ENCODE data around the gene PROSER2. TPM values are rescaled to one million over a fixed set of nuclear protein-coding genes. Genes with fewer than 3 reads are reported as not detected.

Gene PROSER2
- total and polyA plus RNA-seq, 2 donors (not counting 1 experiment from before 2014, with no cell fraction given): 0.07 TPM; not detected in 1

- TF ChIP-seq EZH2 (IDR thresholded peaks at IDR 0.05; ENCODE audit: borderline replicate concordance, insufficient read depth, low read depth, low read length, poor library complexity, severe bottlenecking) (no peak), CTCF (IDR thresholded peaks at IDR 0.05) (no peak)
- intact Hi-C loops (cut with micrococcal nuclease): no loop called here
- no peaks in the 10 kb centered on the region for H3K79me2 ChIP-seq (ENCODE audit: control insufficient read depth, insufficient read depth, low read length)
- no peak overlapping the region for H3K9ac ChIP-seq (ENCODE audit: low read length)
- Mint-ChIP-seq H3K4me3 (no peak overlapping the region), H3K4me1 (no peaks in the 10 kb centered on the region), H3K27ac (no peak overlapping the region), H3K9me3 (ENCODE audit: insufficient read depth) (no peaks in the 10 kb centered on the region), H3K27me3 (peaks cover 11% of the 10 kb centered on the region)
- ChIA-PET POLR2A (no interaction called here), CTCF (no interaction called here)
- no peak overlapping the region for H2AFZ ChIP-seq (ENCODE audit: insufficient read depth, low read depth, low read length, poor library complexity, severe bottlenecking)
- peaks cover 0 to 3% (median under 1%) of the 10 kb centered on the region in 4 experiments for H3K27me3 ChIP-seq (replicated peaks in 1 of 4; ENCODE audit: control extremely low read depth in 1 of 4, control insufficient read depth in 3 of 4, insufficient read depth in 4 of 4, low read length in 3 of 4)
- H3K36me3 ChIP-seq (replicated peaks in 1 of 2; ENCODE audit: control extremely low read depth in 1 of 2, control insufficient read depth in 1 of 2, extremely low read depth in 1 of 2, insufficient read depth in 2 of 2, low read length in 1 of 2): no peaks in the 10 kb centered on the region
- WGBS (ENCODE audit: insufficient coverage): 86% methylated on average over 15 of the region's 19 CpGs
- ATAC-seq (ENCODE audit: low read depth) (no peak), DNase-seq (no peak)
- H4K20me1 ChIP-seq (ENCODE audit: control insufficient read depth, insufficient read depth, low read length, poor library complexity, severe bottlenecking): no peaks in the 10 kb centered on the region
- no peak overlapping the region for H3K4me2 ChIP-seq (replicated peaks; ENCODE audit: low read depth, low read length, poor library complexity, severe bottlenecking)
- H3K4me1 ChIP-seq (ENCODE audit: control insufficient read depth in 2 of 2, insufficient read depth in 2 of 2, low read length in 2 of 2): peaks cover 0 to 5% of the 10 kb centered on the region in 2 donors
- no peak overlapping the region for H3K27ac ChIP-seq (ENCODE audit: low read length in 2 of 2)
- no peak overlapping the region for H3K4me3 ChIP-seq (ENCODE audit: control extremely low read depth in 1 of 5, extremely low read depth in 1 of 5, insufficient read depth in 1 of 5, low read depth in 2 of 5, low read length in 4 of 5)
- no peaks in the 10 kb centered on the region for H3K9me3 ChIP-seq (ENCODE audit: control extremely low read depth in 1 of 3, control insufficient read depth in 2 of 3, insufficient read depth in 1 of 3, low read length in 2 of 3)
Measured at GRCh38 chr10:11876805-11877590, 53.8 kb downstream of the PROSER2 start.

GRCh38 chr10:11877591-11877905 lies 54.4 kb downstream of the PROSER2 start:
- H3K9ac ChIP-seq (ENCODE audit: low read length): no peak overlapping the region
- POLR2A ChIA-PET: no interaction called here
- H3K79me2 ChIP-seq (ENCODE audit: control insufficient read depth, insufficient read depth, low read length): no peaks in the 10 kb centered on the region

More at GRCh38 chr10:11877591-11877905, 54.4 kb downstream of the PROSER2 start:
- Histone ChIP-seq H4K20me1 (ENCODE audit: control insufficient read depth, insufficient read depth, low read length, poor library complexity, severe bottlenecking) (no peaks in the 10 kb centered on the region), H3K27me3 (replicated peaks in 1 of 4; ENCODE audit: control extremely low read depth in 1 of 4, control insufficient read depth in 3 of 4, insufficient read depth in 4 of 4, low read length in 3 of 4) (peaks cover 0 to 3% (median 0%) of the 10 kb centered on the region in 4 experiments), H3K9me3 (ENCODE audit: control extremely low read depth in 1 of 3, control insufficient read depth in 2 of 3, insufficient read depth in 1 of 3, low read length in 2 of 3) (no peaks in the 10 kb centered on the region), H2AFZ (ENCODE audit: insufficient read depth, low read depth, low read length, poor library complexity, severe bottlenecking) (no peak overlapping the region), H3K27ac (ENCODE audit: low read length in 2 of 2) (no peak overlapping the region), H3K4me2 (replicated peaks; ENCODE audit: low read depth, low read length, poor library complexity, severe bottlenecking) (no peak overlapping the region), H3K36me3 (replicated peaks in 1 of 2; ENCODE audit: control extremely low read depth in 1 of 2, control insufficient read depth in 1 of 2, extremely low read depth in 1 of 2, insufficient read depth in 2 of 2, low read length in 1 of 2) (no peaks in the 10 kb centered on the region), H3K4me1 (ENCODE audit: control insufficient read depth in 2 of 2, insufficient read depth in 2 of 2, low read length in 2 of 2) (peaks cover 0 to 5% of the 10 kb centered on the region in 2 donors), H3K4me3 (ENCODE audit: control extremely low read depth in 1 of 5, extremely low read depth in 1 of 5, insufficient read depth in 1 of 5, low read depth in 2 of 5, low read length in 4 of 5) (no peak overlapping the region)
- Mint-ChIP-seq H3K27me3 (peaks cover 8% of the 10 kb centered on the region), H3K4me1 (no peaks in the 10 kb centered on the region), H3K9me3 (ENCODE audit: insufficient read depth) (no peaks in the 10 kb centered on the region), H3K27ac (no peak overlapping the region), H3K4me3 (no peak overlapping the region)
- TF ChIP-seq EZH2 (IDR thresholded peaks at IDR 0.05; ENCODE audit: borderline replicate concordance, insufficient read depth, low read depth, low read length, poor library complexity, severe bottlenecking) (no peak), CTCF (IDR thresholded peaks at IDR 0.05) (no peak)
- DNase-seq (no peak), ATAC-seq (ENCODE audit: low read depth) (no peak)
- intact Hi-C loops (cut with micrococcal nuclease): no loop called here
- CTCF ChIA-PET: no interaction called here
- 95% methylated on average over 13 of the region's 13 CpGs for WGBS (ENCODE audit: insufficient coverage)
